KG1 (cell line): ENCODE measurements around the gene ZNF277.

Experiments
- DNase-seq: peaks from one replicate; lab custom pipeline; 2025; lab: John Stamatoyannopoulos, UW

Gene ZNF277

DNA sequence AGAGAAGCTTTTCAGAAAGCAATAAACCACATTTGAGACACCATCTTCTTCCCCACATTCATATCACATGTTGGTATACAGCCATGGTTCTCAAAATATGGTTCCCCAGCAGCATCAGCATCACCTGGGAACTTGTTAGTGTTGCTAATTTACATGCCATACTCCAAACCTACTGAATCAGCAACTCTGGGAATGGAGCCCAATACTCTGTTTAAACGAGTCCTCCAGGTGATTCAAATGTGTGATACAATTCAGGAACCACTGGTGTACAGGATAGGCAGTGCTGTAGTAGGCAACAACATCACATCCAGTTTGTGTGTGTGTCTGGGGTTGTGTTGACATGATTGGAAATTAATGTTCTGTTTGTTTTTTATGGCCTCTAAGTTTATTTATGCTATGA lies 47.7 kb downstream of the ZNF277 start:
- DNase-seq = no peak

GRCh38 chr7:112254709-112255387 lies 48.4 kb downstream of the ZNF277 start:
- DNase-seq = no peak

- no peak for DNase-seq
Observed at GRCh38 chr7:112255388-112255720, 48.9 kb downstream of the ZNF277 start.

GRCh38 chr7:112257073-112257472 lies 50.6 kb downstream of the ZNF277 start:
- no peak for DNase-seq

DNA sequence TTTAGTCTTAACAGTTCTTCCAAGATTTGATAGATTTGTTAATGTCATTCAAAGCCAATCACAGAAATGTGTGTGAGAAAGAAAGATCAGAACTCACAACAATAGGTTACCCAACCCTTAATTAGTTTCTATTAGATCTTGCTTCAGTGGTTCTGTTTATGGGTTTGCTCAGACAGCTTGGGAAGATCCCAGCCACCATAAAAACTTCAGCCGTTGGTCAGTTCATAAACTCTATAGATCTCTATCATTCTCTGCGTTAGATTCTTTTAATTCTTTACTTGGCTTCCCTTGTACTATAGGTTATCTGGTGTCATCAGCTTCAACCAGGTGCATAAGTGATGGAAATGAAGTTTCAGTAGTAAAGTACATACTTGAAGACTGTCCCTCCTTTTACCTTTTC lies 54.4 kb downstream of the ZNF277 start:
- no peak for DNase-seq

GRCh38 chr7:112262036-112262435 lies 55.5 kb downstream of the ZNF277 start:
- no peak for DNase-seq

DNA sequence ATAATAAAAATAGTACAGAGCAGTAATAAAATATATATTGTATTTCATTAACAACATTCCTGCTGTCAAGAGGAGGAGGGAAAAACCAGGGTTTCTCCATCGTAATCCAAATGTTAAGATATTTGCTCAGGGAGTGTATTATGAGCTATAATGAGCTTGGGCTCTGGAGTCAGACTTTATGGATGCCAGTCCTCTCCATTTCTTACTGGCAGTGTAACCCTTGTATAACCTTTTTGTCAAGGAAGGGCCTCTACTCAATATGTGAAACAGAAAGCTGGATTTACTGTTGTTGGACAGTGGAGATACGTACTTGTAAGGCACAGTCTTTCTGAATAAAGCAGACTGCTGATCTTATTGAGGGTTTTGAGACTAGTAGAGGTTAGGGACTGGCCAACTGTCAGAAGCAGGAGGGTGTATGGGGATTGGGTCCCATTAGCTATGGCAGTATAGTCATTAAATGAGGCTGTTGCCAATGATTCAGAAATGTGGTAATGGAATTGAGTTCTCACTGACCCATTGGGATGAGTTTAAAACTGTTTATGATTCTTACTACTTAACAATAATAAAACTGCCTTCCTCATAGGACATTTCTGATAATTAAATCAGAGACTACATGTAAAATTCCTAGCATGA lies 56.5 kb downstream of the ZNF277 start:
- DNase-seq = no peak

DNA sequence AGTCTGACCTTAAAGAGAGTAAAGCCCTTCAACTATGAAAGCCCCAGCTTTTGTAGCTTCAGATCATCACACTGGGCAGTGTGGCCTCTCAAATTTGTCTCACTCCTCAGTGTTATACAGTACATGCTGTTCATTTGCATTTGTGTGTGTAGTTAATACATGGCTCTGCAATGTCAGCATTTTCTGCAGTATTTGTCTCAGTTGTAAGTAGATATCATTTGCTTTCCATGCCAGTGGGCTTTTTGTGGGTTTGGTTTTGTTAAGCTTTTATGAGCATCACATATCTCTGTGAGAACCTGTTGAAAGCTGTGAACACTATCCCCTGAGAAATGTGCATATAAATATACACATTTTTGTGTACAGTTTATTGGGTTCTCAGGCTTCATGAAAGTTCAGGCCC lies 57.0 kb downstream of the ZNF277 start:
- no peak for DNase-seq

DNA sequence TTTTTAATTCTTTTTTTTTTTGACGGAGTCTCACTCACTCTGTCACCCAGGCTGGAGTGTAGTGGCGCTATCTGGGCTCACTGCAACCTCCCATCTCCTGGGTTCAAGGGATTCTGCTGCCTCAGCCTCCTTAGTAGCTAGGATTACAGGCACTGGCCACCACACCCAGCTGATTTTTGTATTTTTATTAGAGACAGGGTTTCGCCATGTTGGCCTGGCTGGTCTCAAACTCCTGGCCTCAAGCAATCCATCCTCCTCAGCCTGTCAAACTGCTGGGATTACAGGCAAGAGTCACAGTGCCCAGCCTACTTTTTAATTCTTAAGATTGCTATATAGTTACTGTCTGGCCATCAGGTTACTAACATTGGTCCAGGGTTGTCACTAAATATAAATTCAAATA lies 59.6 kb downstream of the ZNF277 start:
- no peak for DNase-seq

DNA sequence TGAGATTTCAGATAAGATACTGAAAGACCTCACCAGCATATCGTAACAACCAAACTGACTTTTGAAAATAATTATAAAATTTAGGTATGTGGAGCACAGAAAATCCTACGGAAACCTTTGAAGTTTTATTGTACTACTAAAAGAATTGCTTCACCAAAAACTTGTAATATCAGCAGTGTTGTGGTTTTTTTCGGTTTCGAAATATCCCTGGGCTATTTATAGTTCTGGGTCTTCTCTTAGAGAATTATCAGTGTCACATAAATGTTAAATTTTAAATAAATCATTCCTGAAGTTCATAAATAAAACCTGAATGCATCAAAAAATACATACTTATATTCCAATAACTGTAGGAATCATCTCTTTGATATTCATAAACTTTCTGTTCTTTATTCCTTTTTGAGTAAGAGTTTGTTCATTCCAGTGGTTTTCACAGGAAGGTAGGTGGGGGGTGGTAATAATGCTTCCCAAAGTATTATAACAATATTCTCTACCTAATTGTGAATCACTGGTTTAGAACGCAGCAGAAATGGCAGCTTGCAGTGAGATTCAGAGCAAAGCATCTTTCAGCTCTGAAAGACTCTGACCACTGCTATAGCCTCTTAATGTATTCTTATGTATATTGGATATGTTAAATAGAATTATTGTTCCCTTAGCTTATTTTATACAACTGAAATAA lies 60.2 kb downstream of the ZNF277 start:
- no peak for DNase-seq

DNA sequence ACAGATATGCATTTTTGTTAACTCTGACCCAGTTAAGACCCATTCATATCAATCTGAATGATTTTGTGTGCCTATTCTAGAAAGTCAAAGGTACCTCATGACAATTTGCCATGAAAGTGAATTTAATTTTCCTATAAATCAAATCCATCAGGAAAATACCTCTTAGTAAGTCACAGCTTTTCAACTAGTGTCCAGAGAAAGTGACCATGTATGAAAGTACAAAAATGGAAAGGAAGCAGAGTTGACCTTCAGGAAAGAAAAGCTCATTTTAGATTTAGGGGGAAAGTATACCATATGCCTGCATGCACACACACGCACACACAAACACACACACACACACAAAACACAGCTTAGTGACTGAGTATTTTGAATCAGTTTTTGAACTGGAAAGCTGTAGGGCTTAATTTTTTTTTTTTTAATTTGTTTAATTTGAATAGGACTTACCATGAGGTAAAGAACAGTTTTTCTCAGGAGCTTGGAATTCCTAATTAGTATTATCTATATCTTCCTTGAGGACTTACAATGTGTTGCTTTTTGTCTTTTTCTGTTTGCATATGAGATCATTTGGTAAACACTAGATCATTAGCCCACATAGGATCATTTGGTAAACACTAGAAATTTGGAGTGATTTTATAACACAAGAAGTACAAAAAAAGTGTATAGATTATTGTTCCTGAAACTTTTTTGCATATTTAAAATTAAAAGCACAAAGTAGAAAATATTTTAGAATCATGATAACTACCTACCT lies 61.6 kb downstream of the ZNF277 start:
- DNase-seq = no peak

- DNase-seq = no peak
Observed at GRCh38 chr7:112271162-112271561, 64.7 kb downstream of the ZNF277 start.

DNA sequence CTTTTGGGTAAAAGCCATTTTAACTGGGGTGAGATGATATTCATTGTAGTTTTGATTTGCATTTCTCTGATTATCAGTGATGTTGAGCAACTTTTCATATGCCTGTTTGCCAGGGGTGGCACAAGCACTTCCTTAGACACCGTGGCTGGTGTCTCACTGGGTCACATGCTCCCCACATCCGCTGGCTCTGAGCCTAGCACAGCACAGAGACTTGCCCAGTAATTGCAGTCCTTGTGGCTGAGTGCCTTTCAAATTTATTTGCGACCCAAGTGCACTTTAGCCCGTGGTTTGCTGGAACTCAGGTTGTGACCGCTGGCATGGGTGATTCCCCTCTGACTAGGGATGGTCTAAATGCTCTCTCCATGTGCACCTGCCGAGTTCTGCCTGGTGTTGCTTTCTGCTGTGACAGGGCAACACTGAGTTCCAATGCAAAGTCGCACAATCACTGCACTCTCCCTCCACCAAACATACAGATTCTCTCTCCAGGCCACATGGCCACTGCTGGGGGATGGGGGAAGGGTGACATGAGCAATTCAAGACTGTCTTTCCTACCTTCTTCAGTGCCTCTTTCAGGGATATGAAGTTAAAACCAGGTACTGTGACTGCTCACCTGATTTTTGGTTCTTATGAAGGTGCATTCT lies 66.5 kb downstream of the ZNF277 start:
- DNase-seq = no peak

GRCh38 chr7:112279042-112279441 lies 72.5 kb downstream of the ZNF277 start:
- DNase-seq = no peak

GRCh38 chr7:112280267-112280666 lies 73.8 kb downstream of the ZNF277 start:
- DNase-seq = no peak

- DNase-seq = no peak
Observed at GRCh38 chr7:112282476-112283188, 76.1 kb downstream of the ZNF277 start.

DNA sequence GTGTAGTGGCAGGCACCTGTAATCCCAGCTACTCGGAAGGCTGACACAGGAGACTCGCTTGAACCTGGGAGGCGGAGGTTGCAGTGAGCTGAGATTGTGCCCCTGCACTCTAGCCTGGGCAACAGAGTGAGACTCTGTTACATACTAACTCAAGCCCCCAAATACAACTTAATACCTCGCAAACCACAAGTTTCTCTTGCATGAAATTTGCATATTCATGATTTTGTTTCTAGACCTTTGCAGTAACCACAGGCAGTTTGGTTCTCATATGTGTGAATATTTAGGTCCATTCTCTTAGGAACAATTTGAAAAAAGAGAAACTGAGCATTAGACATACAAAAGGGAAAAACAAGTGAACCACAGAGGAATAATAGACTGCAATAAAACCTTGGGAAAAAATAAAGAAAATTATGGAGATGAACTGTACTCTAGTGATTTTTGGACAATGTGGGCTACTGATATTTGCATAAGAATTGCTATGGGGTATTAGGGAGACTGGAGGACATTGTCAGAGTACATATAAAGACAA lies 77.0 kb downstream of the ZNF277 start:
- no peak for DNase-seq

- no peak for DNase-seq
Observed at GRCh38 chr7:112286250-112287086, 80.0 kb downstream of the ZNF277 start.

DNA sequence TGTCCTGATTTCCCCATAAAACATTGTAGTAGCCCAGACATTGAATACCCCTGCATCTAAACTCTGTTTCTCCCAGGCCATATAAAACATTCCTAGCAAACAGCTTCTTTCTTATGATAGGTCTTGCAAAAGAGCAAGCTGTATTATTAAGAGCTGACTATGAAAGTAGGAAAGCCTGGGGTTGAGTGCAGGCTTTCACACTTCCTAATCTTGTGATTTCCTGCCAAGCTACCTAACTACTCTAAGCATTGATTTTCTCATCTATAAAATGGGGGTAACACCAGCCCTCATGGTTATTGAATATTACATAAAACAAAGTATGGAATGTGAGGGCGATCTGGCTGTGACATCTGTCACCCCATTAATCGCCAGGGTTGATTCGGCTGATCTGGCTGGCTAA lies 81.8 kb downstream of the ZNF277 start:
- no peak for DNase-seq

GRCh38 chr7:112290065-112290464 lies 83.6 kb downstream of the ZNF277 start:
- DNase-seq = no peak

- no peak for DNase-seq
Observed at GRCh38 chr7:112292162-112292561, 85.7 kb downstream of the ZNF277 start.
